GM10266 (cell line): ENCODE results near the gene EP400.

Experiments used
- DNase-seq: peaks from one replicate; pipeline ENCODE4 v3.0.0; 2012; ENCODE audit errors: extremely low spot score
- CTCF ChIP-seq: IDR thresholded peaks from 2 replicates; pipeline ENCODE4 v1.5.1; 2012; ENCODE audit warnings: mild to moderate bottlenecking, low read depth; ENCODE audit not compliant: control insufficient read depth, insufficient read depth; ENCODE audit errors: missing control alignments

EP400 gene

GRCh38 chr12:132021965-132022364 is 72.2 kb downstream of the EP400 start:
- TF ChIP-seq CTCF: no peak
- no peak for DNase-seq

GRCh38 chr12:132023658-132024057 is 73.9 kb downstream of the EP400 start:
- no peak for DNase-seq
- no peak for TF ChIP-seq CTCF

GRCh38 chr12:132024758-132025157 is 75.0 kb downstream of the EP400 start:
- TF ChIP-seq CTCF: no peak
- DNase-seq: no peak

GRCh38 chr12:132025526-132025925 is 75.8 kb downstream of the EP400 start:
- no peak for DNase-seq
- no peak for TF ChIP-seq CTCF

- no peak for DNase-seq
- no peak for TF ChIP-seq CTCF
Measured at GRCh38 chr12:132026061-132026795, 76.5 kb downstream of the EP400 start.

GRCh38 chr12:132026796-132027500 is 77.2 kb downstream of the EP400 start:
- DNase-seq: no peak
- no peak for TF ChIP-seq CTCF

- no peak for TF ChIP-seq CTCF
- no peak for DNase-seq
Measured at GRCh38 chr12:132027636-132028035, 77.9 kb downstream of the EP400 start.
